Measurements from ENCODE around the gene TCHP.

DNA sequence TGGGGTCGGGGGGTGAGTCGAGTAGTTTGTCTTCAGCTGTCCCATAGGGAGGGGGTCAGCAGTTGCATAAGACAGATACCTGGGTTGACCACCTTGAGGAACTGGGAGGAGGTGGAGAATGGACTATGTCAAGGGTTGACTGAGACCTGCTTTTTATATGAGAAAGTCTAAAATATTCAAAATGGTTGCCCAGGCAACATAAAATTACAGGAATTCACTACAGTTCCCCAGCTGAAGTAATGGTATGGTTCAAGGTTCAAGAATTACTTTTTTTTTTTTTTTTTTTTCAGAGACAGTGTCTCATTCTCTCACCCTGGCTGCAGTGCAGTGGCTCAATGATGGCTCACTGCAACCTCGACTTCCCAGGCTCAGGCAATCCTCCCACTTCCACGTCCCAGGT lies 5.1 kb upstream of the TCHP start:
- TF ChIP-seq, protein P1, sequence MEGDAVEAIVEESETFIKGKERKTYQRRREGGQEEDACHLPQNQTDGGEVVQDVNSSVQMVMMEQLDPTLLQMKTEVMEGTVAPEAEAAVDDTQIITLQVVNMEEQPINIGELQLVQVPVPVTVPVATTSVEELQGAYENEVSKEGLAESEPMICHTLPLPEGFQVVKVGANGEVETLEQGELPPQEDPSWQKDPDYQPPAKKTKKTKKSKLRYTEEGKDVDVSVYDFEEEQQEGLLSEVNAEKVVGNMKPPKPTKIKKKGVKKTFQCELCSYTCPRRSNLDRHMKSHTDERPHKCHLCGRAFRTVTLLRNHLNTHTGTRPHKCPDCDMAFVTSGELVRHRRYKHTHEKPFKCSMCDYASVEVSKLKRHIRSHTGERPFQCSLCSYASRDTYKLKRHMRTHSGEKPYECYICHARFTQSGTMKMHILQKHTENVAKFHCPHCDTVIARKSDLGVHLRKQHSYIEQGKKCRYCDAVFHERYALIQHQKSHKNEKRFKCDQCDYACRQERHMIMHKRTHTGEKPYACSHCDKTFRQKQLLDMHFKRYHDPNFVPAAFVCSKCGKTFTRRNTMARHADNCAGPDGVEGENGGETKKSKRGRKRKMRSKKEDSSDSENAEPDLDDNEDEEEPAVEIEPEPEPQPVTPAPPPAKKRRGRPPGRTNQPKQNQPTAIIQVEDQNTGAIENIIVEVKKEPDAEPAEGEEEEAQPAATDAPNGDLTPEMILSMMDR (IDR thresholded peaks at IDR 0.05; ENCODE audit: borderline replicate concordance, extremely low read depth, low read length, poor library complexity, severe bottlenecking): no peak
- no peak for TF ChIP-seq EZH2 (IDR thresholded peaks at IDR 0.05; ENCODE audit: borderline replicate concordance, low read depth, low read length, severe bottlenecking)
